ENCODE results near the gene WDR86. TPM values are rescaled to one million over a fixed set of nuclear protein-coding genes. Genes with fewer than 3 reads are reported as not detected.

The WDR86 gene
- total RNA-seq, 6 experiments from 2014 or later = 0.31 to 0.74 (median 0.44) TPM; not detected in 1

GRCh38 chr7:151339651-151340382, 70.0 kb downstream of the WDR86 start:
- TF ChIP-seq CTCF (IDR thresholded peaks at IDR 0.05) = no peak
- TF ChIP-seq POLR2A (IDR thresholded peaks at IDR 0.05) = no peak
- peaks cover 0 to 3% (median 0%) of the 10 kb centered on the region in 4 donors for H3K36me3 ChIP-seq
- no peak overlapping the region for H3K4me3 ChIP-seq
- H3K27me3 ChIP-seq = no peaks in the 10 kb centered on the region
- ATAC-seq (no peak), DNase-seq (no peak)
- no peaks in the 10 kb centered on the region for H3K9me3 ChIP-seq
- H3K4me1 ChIP-seq = peaks cover 0 to 8% (median 2%) of the 10 kb centered on the region in 4 donors
- intact Hi-C loops (cut with DNase I) = no loop called here
- H3K27ac ChIP-seq = peak overlapping the region in 2 of 3 donors; percentile 24 to 30
- 59% methylated on average over 7 of the region's 7 CpGs for WGBS (ENCODE audit: insufficient coverage, low coverage, low lambda C conversion rate, missing lambda C conversion rate)

- TF ChIP-seq CTCF (IDR thresholded peaks at IDR 0.05) = no peak
- TF ChIP-seq POLR2A (IDR thresholded peaks at IDR 0.05) = no peak
- H3K4me3 ChIP-seq = no peak overlapping the region
- WGBS (ENCODE audit: insufficient coverage, low coverage, low lambda C conversion rate, missing lambda C conversion rate) = 87% methylated on average over 3 of the region's 3 CpGs
These were observed 71.0 kb downstream of the WDR86 start for GRCh38 chr7:151338809-151339208.

GRCh38 chr7:151337346-151337745, 72.5 kb downstream of the WDR86 start:
- Histone ChIP-seq H3K9me3 (no peaks in the 10 kb centered on the region), H3K27me3 (no peaks in the 10 kb centered on the region), H3K36me3 (no peaks in the 10 kb centered on the region), H3K4me1 (no peaks in the 10 kb centered on the region), H3K4me3 (no peak overlapping the region), H3K27ac (no peak overlapping the region)
- WGBS (ENCODE audit: insufficient coverage, low coverage, low lambda C conversion rate, missing lambda C conversion rate) = 100% methylated on average over 2 of the region's 2 CpGs
- no peak for TF ChIP-seq POLR2A (IDR thresholded peaks at IDR 0.05)
- no peak for TF ChIP-seq CTCF (IDR thresholded peaks at IDR 0.05)
- intact Hi-C loops (cut with DNase I) = no loop called here
- DNase-seq = no peak
- ATAC-seq = no peak

More at GRCh38 chr7:151338809-151339208, 71.0 kb downstream of the WDR86 start:
- no peaks in the 10 kb centered on the region for H3K9me3 ChIP-seq
- H3K36me3 ChIP-seq = peaks cover 0 to 3% (median 0%) of the 10 kb centered on the region in 4 donors
- H3K4me1 ChIP-seq = peaks cover 0 to 8% (median 2%) of the 10 kb centered on the region in 4 donors
- intact Hi-C loops (cut with DNase I) = no loop called here
- no peak overlapping the region for H3K27ac ChIP-seq
- H3K27me3 ChIP-seq = no peaks in the 10 kb centered on the region
- DNase-seq (no peak), ATAC-seq (no peak)

- Histone ChIP-seq H3K4me1 (no peaks in the 10 kb centered on the region), H3K27ac (no peak overlapping the region), H3K4me3 (no peak overlapping the region), H3K9me3 (no peaks in the 10 kb centered on the region), H3K27me3 (no peaks in the 10 kb centered on the region), H3K36me3 (no peaks in the 10 kb centered on the region)
- TF ChIP-seq CTCF (IDR thresholded peaks at IDR 0.05) (no peak), POLR2A (IDR thresholded peaks at IDR 0.05) (no peak)
- 78% methylated on average over 12 of the region's 12 CpGs for WGBS (ENCODE audit: insufficient coverage, low coverage, low lambda C conversion rate, missing lambda C conversion rate)
- ATAC-seq (no peak), DNase-seq (peak in 1 of 3 donors; percentile 1)
- intact Hi-C loops (cut with DNase I) = no loop called here
These were observed 73.7 kb downstream of the WDR86 start for GRCh38 chr7:151336027-151336708.
